AG09309 (cell line): ENCODE data around the gene SMAD1.

Experiments used
- DNase-seq: peaks from one replicate; pipeline ENCODE4 v3.0.0-alpha.2; 2010; ENCODE audit warnings: low read depth
- H3K4me3 ChIP-seq: 2 replicates; pipeline ENCODE4 v1.5.1; 2011; ENCODE audit warnings: mild to moderate bottlenecking, low read depth, low read length, moderate library complexity; ENCODE audit not compliant: control insufficient read depth
- CTCF ChIP-seq: IDR thresholded peaks from 2 replicates; pipeline ENCODE4 v1.5.1; 2011; ENCODE audit warnings: mild to moderate bottlenecking, low read depth, low read length, inconsistent platforms; ENCODE audit not compliant: insufficient read depth, control insufficient read depth; ENCODE audit errors: missing control alignments

SMAD1 gene

GRCh38 chr4:145521282-145521681 lies 39.6 kb downstream of the SMAD1 start:
- no peak for DNase-seq
- TF ChIP-seq CTCF, result no peak
- H3K4me3 ChIP-seq, result no peak overlapping the region

DNA sequence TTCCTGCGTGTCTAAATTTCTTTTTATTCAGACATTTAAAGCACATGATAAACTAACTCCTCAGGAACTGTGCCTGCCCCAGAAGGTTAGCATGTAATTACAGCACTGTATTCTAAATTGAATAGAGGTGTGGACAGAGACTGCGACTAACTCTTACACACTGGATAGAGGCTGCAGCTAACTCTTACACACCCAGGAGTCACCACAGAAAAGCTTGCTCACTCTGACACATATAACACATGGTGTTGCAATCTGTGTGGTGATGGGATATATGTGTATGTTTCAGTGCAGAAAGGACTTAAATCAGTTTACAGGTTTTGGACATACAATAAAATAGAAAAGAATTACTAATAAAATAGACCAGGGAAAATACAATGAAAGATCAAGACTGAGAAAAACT lies 41.5 kb downstream of the SMAD1 start:
- no peak for TF ChIP-seq CTCF
- no peak for DNase-seq

GRCh38 chr4:145524552-145524951 lies 42.9 kb downstream of the SMAD1 start:
- H3K4me3 ChIP-seq, result no peak overlapping the region
- DNase-seq, result no peak
- TF ChIP-seq CTCF, result no peak

More for the DNA sequence above, 41.5 kb downstream of the SMAD1 start:
- H3K4me3 ChIP-seq, result no peak overlapping the region

DNA sequence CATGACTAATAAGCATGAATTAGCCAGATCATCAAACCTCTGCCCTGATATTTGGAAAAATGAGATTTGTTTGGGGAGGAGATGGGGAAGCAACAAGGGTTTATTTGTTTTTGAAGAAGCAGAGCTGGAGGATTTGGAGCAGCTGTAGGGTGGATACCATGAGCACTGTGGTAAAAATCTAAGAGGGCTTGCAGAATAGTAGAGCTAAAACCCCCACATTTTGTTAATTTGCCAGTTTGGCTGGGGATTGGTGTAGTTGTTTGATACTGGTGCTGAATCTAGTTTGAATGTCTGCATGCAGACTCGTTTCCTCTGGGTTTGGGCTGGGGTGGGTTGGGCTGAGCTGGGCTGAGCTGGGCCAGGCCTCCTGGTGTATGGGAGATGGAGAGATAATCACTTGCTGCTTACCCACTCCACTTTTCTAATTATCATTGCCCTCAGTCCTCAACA lies 43.7 kb downstream of the SMAD1 start:
- no peak for DNase-seq
- H3K4me3 ChIP-seq, result no peak overlapping the region
- TF ChIP-seq CTCF, result no peak

- DNase-seq, result no peak
- no peak overlapping the region for H3K4me3 ChIP-seq
- TF ChIP-seq CTCF, result no peak
These were observed 46.1 kb downstream of the SMAD1 start for GRCh38 chr4:145527773-145528172.

DNA sequence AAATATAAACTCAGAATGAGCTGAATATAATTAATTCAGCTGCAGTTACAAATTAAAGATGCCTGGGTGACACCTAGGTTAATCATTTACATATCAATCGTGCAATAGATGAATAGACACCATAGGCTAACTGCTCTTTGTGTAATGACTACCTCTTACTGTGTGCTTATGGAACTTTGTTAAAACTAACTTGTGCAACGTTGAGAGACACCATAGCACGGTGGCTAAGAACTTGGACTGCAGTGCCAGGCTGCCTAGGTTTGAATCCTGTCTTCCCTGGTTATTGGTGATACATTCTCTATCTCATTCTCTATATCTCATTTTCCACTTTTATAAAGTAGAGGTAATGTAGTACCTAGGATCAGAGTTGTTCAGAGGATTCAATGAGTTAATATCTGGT lies 46.9 kb downstream of the SMAD1 start:
- TF ChIP-seq CTCF, result no peak
- no peak for DNase-seq
- H3K4me3 ChIP-seq, result no peak overlapping the region

GRCh38 chr4:145530189-145530588 lies 48.5 kb downstream of the SMAD1 start:
- H3K4me3 ChIP-seq, result no peak overlapping the region
- no peak for DNase-seq
- no peak for TF ChIP-seq CTCF
